Retinal pigment epithelial cell (primary cell): Measurements from ENCODE around the gene GGPS1.
"Not testable (repeated sequence)": the region's sequence is repeated elsewhere in the genome, so short reads cannot be mapped to it uniquely, and the experiment has no call there.

ENCODE experiments used
- DNase-seq: peaks from one replicate; pipeline ENCODE4 v3.0.0-alpha.2; 2010; ENCODE audit warnings: low read depth
- H3K4me3 ChIP-seq: 2 replicates; pipeline ENCODE4 v1.5.1; 2011; ENCODE audit warnings: mild to moderate bottlenecking, low read length, control low read depth, moderate library complexity
- CTCF ChIP-seq: conservative IDR thresholded peaks from 2 replicates; pipeline ENCODE4 v1.5.1; 2011; ENCODE audit warnings: low read depth, low read length, control low read depth, inconsistent platforms

GGPS1 gene

GRCh38 chr1:235342039-235342438 lies 13.7 kb downstream of the GGPS1 start:
- H3K4me3 ChIP-seq: no peak overlapping the region
- TF ChIP-seq CTCF: no peak
- no peak for DNase-seq

- no peak overlapping the region for H3K4me3 ChIP-seq
- DNase-seq: no peak
- no peak for TF ChIP-seq CTCF
These were observed 14.1 kb downstream of the GGPS1 start for GRCh38 chr1:235342471-235342870.

GRCh38 chr1:235343726-235344125 lies 15.4 kb downstream of the GGPS1 start:
- no peak for DNase-seq
- TF ChIP-seq CTCF: no peak
- no peak overlapping the region for H3K4me3 ChIP-seq

- no peak for TF ChIP-seq CTCF
- DNase-seq: no peak
- no peak overlapping the region for H3K4me3 ChIP-seq
These were observed 23.1 kb downstream of the GGPS1 start for GRCh38 chr1:235351441-235351840.

- no peak overlapping the region for H3K4me3 ChIP-seq
- no peak for TF ChIP-seq CTCF
- DNase-seq: no peak
These were observed 23.5 kb downstream of the GGPS1 start for GRCh38 chr1:235351898-235352297.

GRCh38 chr1:235357485-235358373 lies 29.4 kb downstream of the GGPS1 start:
- DNase-seq: no peak
- no peak overlapping the region for H3K4me3 ChIP-seq
- no peak for TF ChIP-seq CTCF

GRCh38 chr1:235358899-235359298 lies 30.5 kb downstream of the GGPS1 start:
- H3K4me3 ChIP-seq: no peak overlapping the region
- no peak for DNase-seq
- no peak for TF ChIP-seq CTCF

GRCh38 chr1:235364189-235364588 lies 35.8 kb downstream of the GGPS1 start:
- not testable (repeated sequence) for H3K4me3 ChIP-seq

More at GRCh38 chr1:235364189-235364588, 35.8 kb downstream of the GGPS1 start:
- DNase-seq: not testable (repeated sequence)
